K562 (cell line): Measurements from ENCODE around the gene DUSP28. TPM values are rescaled to one million over a fixed set of nuclear protein-coding genes. Genes with fewer than 3 reads are reported as not detected.

Experiments
- ASH1L ChIP-seq: fragments of 450-650 bp; IDR thresholded peaks from 2 replicates; pipeline ENCODE4 v1.6.1; 2018; ENCODE audit warnings: borderline replicate concordance, mild to moderate bottlenecking, low read depth; ENCODE audit not compliant: partially characterized antibody
- E2F6 ChIP-seq, 2 experiments: IDR thresholded peaks; 2 replicates each; pipeline ENCODE4 v1.6.1; 2011; ENCODE audit warnings: borderline replicate concordance in 1 of 2, control low read depth in 1 of 2, low read depth in 1 of 2, low read length in 1 of 2, mild to moderate bottlenecking in 1 of 2, mixed read lengths in 1 of 2, moderate library complexity in 1 of 2; ENCODE audit not compliant: insufficient read depth in 1 of 2, insufficient read length in 1 of 2, poor library complexity in 1 of 2, severe bottlenecking in 1 of 2; ENCODE audit errors: extremely low read depth in 1 of 2
- FIP1L1 ChIP-seq: fragments of 200-400 bp; formaldehyde crosslinking; IDR thresholded peaks from 2 replicates; pipeline ENCODE4 v1.6.1; 2018; ENCODE audit warnings: mild to moderate bottlenecking, low read depth, low read length; ENCODE audit not compliant: poor library complexity, severe bottlenecking
- MCM3 ChIP-seq: fragments of 450-650 bp; IDR thresholded peaks from 2 replicates; pipeline ENCODE4 v1.6.1; 2016
- NCOA6 ChIP-seq: fragments of 450-650 bp; IDR thresholded peaks from 2 replicates; pipeline ENCODE4 v1.6.1; 2017; ENCODE audit warnings: mild to moderate bottlenecking
- PCBP2 ChIP-seq: fragments of 200-400 bp; formaldehyde crosslinking; IDR thresholded peaks from 2 replicates; pipeline ENCODE4 v1.6.1; 2018; ENCODE audit warnings: low read length, low read depth, mild to moderate bottlenecking, moderate library complexity; ENCODE audit not compliant: poor library complexity, severe bottlenecking
- RFX1 ChIP-seq: fragments of 450-650 bp; IDR thresholded peaks from 2 replicates; pipeline ENCODE4 v1.6.1; 2016; ENCODE audit warnings: mild to moderate bottlenecking, moderate library complexity
- SRSF7 ChIP-seq: fragments of 200-400 bp; formaldehyde crosslinking; optimal IDR thresholded peaks from 2 replicates; pipeline ENCODE3; 2017; ENCODE audit warnings: mild to moderate bottlenecking, low read depth, low read length
- TRIM24 ChIP-seq, 2 experiments: fragments of 450-650 bp; IDR thresholded peaks; 2 replicates each; pipeline ENCODE4 v1.6.1; 2016
- VEZF1 ChIP-seq: fragments of 200-800 bp; sonication (Bioruptor generic); IDR thresholded peaks from 2 replicates; pipeline ENCODE4 v1.6.1; 2017; ENCODE audit warnings: missing genetic modification characterization, missing compliant biosample characterization
- ZFX ChIP-seq: sonication (generic); formaldehyde crosslinking; IDR thresholded peaks from 2 replicates; pipeline ENCODE4 v1.8.0; 2022; ENCODE audit warnings: mild to moderate bottlenecking, missing genetic modification reagents, moderate library complexity
- ZNF592 ChIP-seq: fragments of 450-650 bp; IDR thresholded peaks from 2 replicates; pipeline ENCODE4 v1.6.1; 2017; ENCODE audit warnings: antibody characterized with exemption, mild to moderate bottlenecking
- ZNF766 ChIP-seq: fragments of 200-800 bp; sonication (Bioruptor generic); conservative IDR thresholded peaks from 2 replicates; pipeline ENCODE4 v1.6.1; 2016; ENCODE audit warnings: missing genetic modification characterization, missing compliant biosample characterization
- polyA plus RNA-seq, 8 experiments: library from polyadenylated mRNA; depleted of rRNA in 4 of 8; stranded (reverse) in 5 of 8; unstranded in 3 of 8; fragments of >200 nt; fragmentation: Nextera tagmentation in 2 of 8; fragmentation: Illumina TruSeq in 1 of 8; extraction: Ambion mirVana in 2 of 8; extraction: Trizol in 1 of 8; gene quantifications; 2 replicates each; pipeline versions ENCODE4 v1.2.1 to v1.2.3, GENCODE V29; 2011 to 2014; ENCODE audit warnings: inconsistent platforms in 1 of 8, missing spikeins in 1 of 8
- total RNA-seq, 7 experiments: library from RNA; depleted of rRNA in 6 of 7; stranded (reverse); fragments of >200 nt in 6 of 7; fragmentation: Illumina TruSeq in 2 of 7; extraction: Trizol in 2 of 7; gene quantifications; 2 replicates each; pipeline versions ENCODE4 v1.2.1 to v1.2.3, GENCODE V29; 2011 to 2021; ENCODE audit warnings: low replicate concordance in 1 of 7

DUSP28 gene
- total and polyA plus RNA-seq, 9 of the 15 experiments (the other 6 are each of a cell fraction or from before 2014, with no cell fraction given): 2.8 to 8.1 (median 4.2) TPM

GRCh38 chr2:240560480-240561324, 545 bp downstream of the DUSP28 start (continued):
- TF ChIP-seq NCOA6 (no peak), ASH1L (peak; percentile 64), ZNF592 (peak; percentile 77), ZFX (CRISPR knock-in tag) (peak; percentile 92), RFX1 (no peak), ZNF766 (peak; percentile 89), MCM3 (no peak), PCBP2 (no peak), SRSF7 (no peak), VEZF1 (CRISPR knock-in tag) (peak; percentile 45; the same call in 1 of the 2 replicates), TRIM24 (IDR thresholded peaks at IDR 0.05) (no peak), FIP1L1 (peak; percentile 50), E2F6 (IDR thresholded peaks at IDR 0.05; ENCODE audit: borderline replicate concordance in 1 of 2, extremely low read depth in 1 of 2, insufficient read depth in 1 of 2, insufficient read length in 1 of 2, low read depth in 1 of 2, low read length in 1 of 2, poor library complexity in 1 of 2, severe bottlenecking in 1 of 2) (peak; percentile 89 to 96)
